Testis (tissue), 2 donors: ENCODE measurements around the gene KPTN.

ENCODE experiments used
- CTCF ChIP-seq, 3 experiments: fragments of 450-650 bp in 2 of 3; fragments of 200-600 bp in 1 of 3; sonication (generic) in 1 of 3; IDR thresholded peaks; one replicate each; pipeline ENCODE4 v1.5.1; 2016 to 2019; ENCODE audit warnings: antibody characterized with exemption in 3 of 3, mild to moderate bottlenecking in 2 of 3, moderate library complexity in 1 of 3
- POLR2A ChIP-seq: fragments of 450-650 bp; IDR thresholded peaks from one replicate; pipeline ENCODE4 v1.6.1; 2017; ENCODE audit warnings: antibody characterized with exemption, mild to moderate bottlenecking, moderate library complexity

- no peak for TF ChIP-seq CTCF (IDR thresholded peaks at IDR 0.05)
- TF ChIP-seq POLR2A, result no peak
These were observed 8.1 kb upstream of the KPTN start for GRCh38 chr19:47492137-47492533.
